Activated CD4-positive, alpha-beta T cell treated with anti-CD3 and anti-CD28 coated beads, Interleukin-2, amount 10 ng/mL, durations not matched to agents 7 days and 5 days (primary cell): ENCODE results near the gene PRPF31. TPM values are rescaled to one million over a fixed set of nuclear protein-coding genes. Genes with fewer than 3 reads are reported as not detected.
"Not testable (repeated sequence)": the region's sequence is repeated elsewhere in the genome, so short reads cannot be mapped to it uniquely, and the experiment has no call there.

Experiments
- CTCF ChIA-PET: fragments of 350-600 bp; sonication (Branson Sonifier 250); formaldehyde crosslinking; loops from one replicate; lab custom pipeline; 2021; ENCODE audit warnings: antibody characterized with exemption; lab: Charles Lee
- POLR2A ChIA-PET: fragments of 350-600 bp; sonication (Branson Sonifier 250); formaldehyde crosslinking; loops from one replicate; lab custom pipeline; 2021; ENCODE audit warnings: antibody characterized with exemption; lab: Charles Lee
- DNase-seq: peaks from one replicate; pipeline ENCODE4 v3.0.0-alpha.2; 2020
- H3K27ac Mint-ChIP-seq: one replicate; pipeline ENCODE4 v1.8.0; 2021; ENCODE audit warnings: mild to moderate bottlenecking, moderate library complexity, mixed read lengths
- H3K27me3 Mint-ChIP-seq: one replicate; pipeline ENCODE4 v1.8.0; 2021; ENCODE audit warnings: mixed read lengths
- H3K36me3 Mint-ChIP-seq: one replicate; pipeline ENCODE4 v1.8.0; 2021; ENCODE audit warnings: low read depth, mixed read lengths
- H3K4me1 Mint-ChIP-seq: one replicate; pipeline ENCODE4 v1.8.0; 2021; ENCODE audit warnings: mixed read lengths
- H3K4me3 Mint-ChIP-seq: one replicate; pipeline ENCODE4 v1.8.0; 2021; ENCODE audit warnings: mild to moderate bottlenecking, moderate library complexity, mixed read lengths
- H3K9me3 Mint-ChIP-seq: one replicate; pipeline ENCODE4 v1.8.0; 2021; ENCODE audit warnings: mixed read lengths
- total RNA-seq, 2 experiments: library from RNA; stranded (reverse); gene quantifications; one replicate each; pipeline ENCODE4 v1.2.3, GENCODE V29; 2021

The PRPF31 gene
- total RNA-seq, 2 experiments from 2014 or later: 74.1 to 83.8 TPM

- H3K36me3 Mint-ChIP-seq: peaks cover 9% of the 10 kb centered on the region
- ChIA-PET POLR2A (no interaction called here), CTCF (no interaction called here)
- H3K4me1 Mint-ChIP-seq: peaks cover 48% of the 10 kb centered on the region
- DNase-seq: no peak
- peak overlapping the region; percentile 83 for H3K4me3 Mint-ChIP-seq
- H3K27ac Mint-ChIP-seq: peak overlapping the region; percentile 91
- H3K27me3 Mint-ChIP-seq: no peaks in the 10 kb centered on the region
- no peaks in the 10 kb centered on the region for H3K9me3 Mint-ChIP-seq
These were observed 47.3 kb downstream of the PRPF31 start for GRCh38 chr19:54162884-54163283.

- Mint-ChIP-seq H3K27ac (peak overlapping the region; percentile 69), H3K4me1 (peaks cover 49% of the 10 kb centered on the region), H3K36me3 (peaks cover 3% of the 10 kb centered on the region), H3K4me3 (peak overlapping the region; percentile 74), H3K27me3 (no peaks in the 10 kb centered on the region), H3K9me3 (no peaks in the 10 kb centered on the region)
- ChIA-PET POLR2A (no interaction called here), CTCF (interaction anchor here (0.6 to 1.5 kb wide), 4 partner anchors 19 to 217 kb away, joined by 3 to 4 read pairs (median 4); partner anchors contain the start of gene MBOAT7)
- DNase-seq: peak; percentile 74
These were observed 49.0 kb downstream of the PRPF31 start for GRCh38 chr19:54164369-54165068.

GRCh38 chr19:54165222-54165621, 49.7 kb downstream of the PRPF31 start:
- ChIA-PET CTCF (interaction anchor here (1.1 kb wide), 1 partner anchor 24 kb away, joined by 3 read pairs; the partner anchor contains the start of gene MBOAT7), POLR2A (no interaction called here)
- H3K27me3 Mint-ChIP-seq: no peaks in the 10 kb centered on the region
- no peak overlapping the region for H3K4me3 Mint-ChIP-seq
- DNase-seq: no peak
- no peaks in the 10 kb centered on the region for H3K9me3 Mint-ChIP-seq
- peaks cover 46% of the 10 kb centered on the region for H3K4me1 Mint-ChIP-seq
- H3K36me3 Mint-ChIP-seq: peaks cover 3% of the 10 kb centered on the region
- H3K27ac Mint-ChIP-seq: no peak overlapping the region

- ChIA-PET CTCF (interaction anchor here (0.5 to 3.9 kb wide), 8 partner anchors 9 to 825 kb away, joined by 3 to 27 read pairs (median 5); partner anchors contain the start of genes CNOT3, LENG1 and MBOAT7), POLR2A (no interaction called here)
- H3K36me3 Mint-ChIP-seq: no peaks in the 10 kb centered on the region
- H3K27ac Mint-ChIP-seq: no peak overlapping the region
- H3K27me3 Mint-ChIP-seq: no peaks in the 10 kb centered on the region
- H3K4me3 Mint-ChIP-seq: no peak overlapping the region
- H3K4me1 Mint-ChIP-seq: peaks cover 23% of the 10 kb centered on the region
- peak; percentile 89 for DNase-seq
- H3K9me3 Mint-ChIP-seq: no peaks in the 10 kb centered on the region
These were observed 52.8 kb downstream of the PRPF31 start for GRCh38 chr19:54168174-54168917.

GRCh38 chr19:54169149-54169740, 53.7 kb downstream of the PRPF31 start:
- CTCF ChIA-PET: interaction anchor here (0.5 to 3.9 kb wide), 8 partner anchors 10 to 824 kb away, joined by 3 to 27 read pairs (median 5); partner anchors contain the start of genes CNOT3, LENG1 and MBOAT7
- POLR2A ChIA-PET: no interaction called here
- H3K4me3 Mint-ChIP-seq: no peak overlapping the region
- peaks cover 17% of the 10 kb centered on the region for H3K4me1 Mint-ChIP-seq
- H3K27ac Mint-ChIP-seq: no peak overlapping the region
- no peaks in the 10 kb centered on the region for H3K36me3 Mint-ChIP-seq
- no peaks in the 10 kb centered on the region for H3K27me3 Mint-ChIP-seq
- no peak for DNase-seq
- H3K9me3 Mint-ChIP-seq: no peaks in the 10 kb centered on the region

- POLR2A ChIA-PET, H3K4me1 Mint-ChIP-seq, H3K4me3 Mint-ChIP-seq, DNase-seq, H3K9me3 Mint-ChIP-seq, H3K27me3 Mint-ChIP-seq, H3K27ac Mint-ChIP-seq, H3K36me3 Mint-ChIP-seq: not testable (repeated sequence)
- CTCF ChIA-PET: interaction anchor here (3.9 kb wide), 1 partner anchor 16 kb away, joined by 27 read pairs; the partner anchor contains the start of gene MBOAT7
These were observed 56.3 kb downstream of the PRPF31 start for GRCh38 chr19:54171736-54172431.

GRCh38 chr19:54172471-54173358, 57.2 kb downstream of the PRPF31 start, which contains the start of gene TMC4:
Gene TMC4 (minus strand): TSS chr19:54173160. CDS start chr19:54173117, 43 bp downstream.
- Mint-ChIP-seq H3K36me3 (no peaks in the 10 kb centered on the region), H3K4me1 (peaks cover 8% of the 10 kb centered on the region), H3K4me3 (no peak within 1 kb of the TSS), H3K27me3 (no peaks in the 10 kb centered on the region), H3K27ac (no peak within 1 kb of the TSS), H3K9me3 (no peaks in the 10 kb centered on the region)
- DNase-seq: no peak
- POLR2A ChIA-PET: no interaction called here
- CTCF ChIA-PET: interaction anchor here (1.3 kb wide), 1 partner anchor 12 kb away, joined by 3 read pairs; no protein-coding TSS in a partner anchor

- CTCF ChIA-PET: interaction anchor here (1.3 kb wide), 1 partner anchor 11 kb away, joined by 3 read pairs; no protein-coding TSS in a partner anchor
These were observed 57.8 kb downstream of the PRPF31 start for GRCh38 chr19:54173359-54173699.

GRCh38 chr19:54173951-54174834, 58.6 kb downstream of the PRPF31 start:
- no peaks in the 10 kb centered on the region for H3K9me3 Mint-ChIP-seq
- no peak for DNase-seq
- peaks cover 2% of the 10 kb centered on the region for H3K4me1 Mint-ChIP-seq
- H3K27ac Mint-ChIP-seq: no peak overlapping the region
- H3K4me3 Mint-ChIP-seq: no peak overlapping the region
- ChIA-PET CTCF (interaction anchor here (1.2 to 1.3 kb wide), 2 partner anchors 10 to 12 kb away, joined by 3 read pairs; no protein-coding TSS in a partner anchor), POLR2A (no interaction called here)
- peaks cover 5% of the 10 kb centered on the region for H3K36me3 Mint-ChIP-seq
- no peaks in the 10 kb centered on the region for H3K27me3 Mint-ChIP-seq

More at GRCh38 chr19:54173359-54173699, 57.8 kb downstream of the PRPF31 start:
- Mint-ChIP-seq H3K27ac (no peak overlapping the region), H3K4me1 (peaks cover 4% of the 10 kb centered on the region), H3K9me3 (no peaks in the 10 kb centered on the region), H3K27me3 (no peaks in the 10 kb centered on the region), H3K36me3 (peaks cover 4% of the 10 kb centered on the region), H3K4me3 (no peak overlapping the region)
- DNase-seq: no peak
- POLR2A ChIA-PET: no interaction called here

- Mint-ChIP-seq H3K4me3 (no peak overlapping the region), H3K36me3 (peaks cover 6% of the 10 kb centered on the region), H3K9me3 (no peaks in the 10 kb centered on the region), H3K27me3 (no peaks in the 10 kb centered on the region), H3K27ac (no peak overlapping the region), H3K4me1 (no peaks in the 10 kb centered on the region)
- POLR2A ChIA-PET: no interaction called here
- DNase-seq: peak; percentile 52
- CTCF ChIA-PET: interaction anchor here (0.5 to 1.4 kb wide), 3 partner anchors 10 to 281 kb away, joined by 3 read pairs; partner anchors contain the start of gene MBOAT7
These were observed 63.2 kb downstream of the PRPF31 start for GRCh38 chr19:54178581-54179261.
